ENCODE measurements around the gene PSMA2. TPM values are rescaled to one million over a fixed set of nuclear protein-coding genes. Genes with fewer than 3 reads are reported as not detected.

The PSMA2 gene
- total RNA-seq, 1 experiment from 2014 or later: 228 TPM

GRCh38 chr7:42940985-42941847 is 9.2 kb upstream of the PSMA2 start (continued):
- TF ChIP-seq TEAD1 (CRISPR knock-in tag; IDR thresholded peaks at IDR 0.05) (0 out of 2 replicates have a peak, but pooled peaks have one; percentile 23), FOXJ3 (CRISPR knock-in tag; IDR thresholded peaks at IDR 0.05; ENCODE audit: borderline replicate concordance) (no peak), CDX4 (CRISPR knock-in tag; IDR thresholded peaks at IDR 0.05; ENCODE audit: borderline replicate concordance) (no peak), ELF4 (CRISPR knock-in tag; IDR thresholded peaks at IDR 0.05; ENCODE audit: low read depth) (no peak), ZMAT4 (CRISPR knock-in tag; IDR thresholded peaks at IDR 0.05) (no peak)

GRCh38 chr7:42939457-42940240 is 7.7 kb upstream of the PSMA2 start:
- ATAC-seq (no peak), DNase-seq (ENCODE audit: low spot score) (no peak)
- H3K4me3 Mint-ChIP-seq: no peak overlapping the region
- H3K9me3 Mint-ChIP-seq: no peaks in the 10 kb centered on the region
- ChIA-PET POLR2A (no interaction called here), CTCF (interaction anchor here (1.1 to 2.0 kb wide), 2 partner anchors 169 to 999 kb away, joined by 3 to 6 read pairs; no protein-coding TSS in a partner anchor)
- TF ChIP-seq CREB1 (CRISPR knock-in tag; IDR thresholded peaks at IDR 0.05): no peak
- TF ChIP-seq E2F5 (CRISPR knock-in tag; IDR thresholded peaks at IDR 0.05): no peak
- TF ChIP-seq ERG (CRISPR knock-in tag; IDR thresholded peaks at IDR 0.05): no peak
- no peak for TF ChIP-seq FOXP4 (CRISPR knock-in tag; IDR thresholded peaks at IDR 0.05)
- TF ChIP-seq JAZF1 (CRISPR knock-in tag; IDR thresholded peaks at IDR 0.05): no peak
- no peak for TF ChIP-seq ZBTB21 (CRISPR knock-in tag; IDR thresholded peaks at IDR 0.05; ENCODE audit: borderline replicate concordance)
- no peak for TF ChIP-seq ZBTB43 (CRISPR knock-in tag; IDR thresholded peaks at IDR 0.05)
- TF ChIP-seq ZNF532 (CRISPR knock-in tag; IDR thresholded peaks at IDR 0.05; ENCODE audit: borderline replicate concordance): no peak
- TF ChIP-seq ATF2 (CRISPR knock-in tag; IDR thresholded peaks at IDR 0.05; ENCODE audit: borderline replicate concordance, low read depth): no peak
- no peak for TF ChIP-seq NR3C1 (CRISPR knock-in tag; conservative IDR thresholded peaks at IDR 0.05; ENCODE audit: low read depth)
- peaks cover 4% of the 10 kb centered on the region for H3K4me1 Mint-ChIP-seq
- H3K27ac Mint-ChIP-seq: no peak overlapping the region
- peaks cover 28% of the 10 kb centered on the region for H3K36me3 Mint-ChIP-seq
- H3K27me3 Mint-ChIP-seq (ENCODE audit: low read depth): no peaks in the 10 kb centered on the region
